ENCODE results near the gene GPC5. TPM values are rescaled to one million over a fixed set of nuclear protein-coding genes. Genes with fewer than 3 reads are reported as not detected.

Gene GPC5
- polyA plus RNA-seq, 1 experiment, result not detected

DNA sequence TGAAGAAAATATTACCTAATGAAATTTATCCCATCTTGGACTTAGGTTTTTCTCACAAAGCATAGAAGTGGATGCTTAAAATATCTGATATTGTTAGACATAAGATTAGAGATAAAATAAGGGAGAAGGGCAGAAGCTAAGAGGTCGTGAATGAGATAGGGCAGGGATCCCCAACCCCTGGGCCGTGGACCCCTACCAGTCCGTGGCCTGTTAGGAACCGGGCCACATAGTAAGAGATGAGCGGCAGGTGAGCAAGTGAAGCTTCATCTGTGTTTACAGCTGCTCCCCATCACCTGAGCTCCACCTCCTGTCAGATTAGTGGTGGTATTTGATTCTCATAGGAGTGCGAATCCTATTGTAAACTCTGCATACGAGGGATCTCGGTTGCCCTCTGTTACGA, 202.9 kb downstream of the GPC5 start:
- Histone ChIP-seq H3K27me3 (ENCODE audit: control insufficient read depth, insufficient read depth, low read length) (no peaks in the 10 kb centered on the region), H3K36me3 (ENCODE audit: control insufficient read depth, insufficient read depth, low read length) (no peaks in the 10 kb centered on the region), H3K4me3 (ENCODE audit: low read depth, low read length) (no peak overlapping the region)
- POLR2A ChIA-PET, result no interaction called here
- CTCF ChIA-PET, result interaction anchor here (1.2 kb wide), 1 partner anchor 213 kb away, joined by 3 read pairs; no protein-coding TSS in a partner anchor
- TF ChIP-seq, protein P1, sequence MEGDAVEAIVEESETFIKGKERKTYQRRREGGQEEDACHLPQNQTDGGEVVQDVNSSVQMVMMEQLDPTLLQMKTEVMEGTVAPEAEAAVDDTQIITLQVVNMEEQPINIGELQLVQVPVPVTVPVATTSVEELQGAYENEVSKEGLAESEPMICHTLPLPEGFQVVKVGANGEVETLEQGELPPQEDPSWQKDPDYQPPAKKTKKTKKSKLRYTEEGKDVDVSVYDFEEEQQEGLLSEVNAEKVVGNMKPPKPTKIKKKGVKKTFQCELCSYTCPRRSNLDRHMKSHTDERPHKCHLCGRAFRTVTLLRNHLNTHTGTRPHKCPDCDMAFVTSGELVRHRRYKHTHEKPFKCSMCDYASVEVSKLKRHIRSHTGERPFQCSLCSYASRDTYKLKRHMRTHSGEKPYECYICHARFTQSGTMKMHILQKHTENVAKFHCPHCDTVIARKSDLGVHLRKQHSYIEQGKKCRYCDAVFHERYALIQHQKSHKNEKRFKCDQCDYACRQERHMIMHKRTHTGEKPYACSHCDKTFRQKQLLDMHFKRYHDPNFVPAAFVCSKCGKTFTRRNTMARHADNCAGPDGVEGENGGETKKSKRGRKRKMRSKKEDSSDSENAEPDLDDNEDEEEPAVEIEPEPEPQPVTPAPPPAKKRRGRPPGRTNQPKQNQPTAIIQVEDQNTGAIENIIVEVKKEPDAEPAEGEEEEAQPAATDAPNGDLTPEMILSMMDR (IDR thresholded peaks at IDR 0.05; ENCODE audit: insufficient read depth, low read depth, low read length), result no peak
- DNase-seq (ENCODE audit: low read depth), result no peak

DNA sequence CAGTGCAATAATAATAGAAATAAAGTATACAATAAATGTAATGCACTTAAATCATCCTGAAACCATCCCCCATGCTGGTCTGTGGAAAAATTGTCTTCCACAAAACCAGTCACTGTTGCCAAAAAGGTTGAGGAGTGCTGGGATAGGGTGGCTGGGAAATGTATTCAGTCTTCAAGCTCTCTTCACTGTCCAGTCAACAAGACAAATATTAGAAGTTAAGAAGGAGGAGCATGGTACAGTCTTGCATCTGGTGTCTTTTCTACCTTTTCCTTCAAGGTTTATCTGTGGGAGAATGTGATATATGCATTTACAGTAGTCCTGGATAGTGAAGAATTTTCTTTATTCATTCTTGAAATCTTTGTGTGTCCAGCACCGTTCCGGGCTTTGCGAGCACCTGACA, 203.4 kb downstream of the GPC5 start:
- H3K4me3 ChIP-seq (ENCODE audit: low read depth, low read length), result no peak overlapping the region
- ChIA-PET CTCF (interaction anchor here (1.2 kb wide), 1 partner anchor 213 kb away, joined by 3 read pairs; no protein-coding TSS in a partner anchor), POLR2A (no interaction called here)
- no peaks in the 10 kb centered on the region for H3K36me3 ChIP-seq (ENCODE audit: control insufficient read depth, insufficient read depth, low read length)
- TF ChIP-seq, protein P1 (IDR thresholded peaks at IDR 0.05; ENCODE audit: insufficient read depth, low read depth, low read length), result no peak
- no peaks in the 10 kb centered on the region for H3K27me3 ChIP-seq (ENCODE audit: control insufficient read depth, insufficient read depth, low read length)
- no peak for DNase-seq (ENCODE audit: low read depth)

DNA sequence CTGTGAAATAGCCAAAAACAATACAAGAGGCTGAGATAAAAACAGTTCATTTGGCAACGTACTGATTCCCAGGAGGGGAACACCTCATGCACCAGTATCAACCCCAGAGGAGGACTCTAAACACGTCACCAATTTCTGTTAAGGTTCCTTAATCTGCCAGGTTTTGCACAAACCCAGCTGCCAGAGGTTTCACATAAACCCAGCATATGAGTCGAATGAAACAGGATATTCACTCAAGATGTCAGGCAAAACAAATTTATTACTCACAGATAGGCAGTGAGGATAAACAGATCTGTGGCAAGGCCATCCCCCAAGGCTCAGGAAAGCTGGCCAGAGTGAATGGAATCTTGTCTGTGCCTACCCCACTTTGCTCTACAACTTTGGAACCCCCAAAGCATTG, 210.9 kb downstream of the GPC5 start:
- CTCF ChIA-PET, result interaction anchor here (1.1 kb wide), 1 partner anchor 15 kb away, joined by 3 read pairs; no protein-coding TSS in a partner anchor
- TF ChIP-seq, protein P1 (IDR thresholded peaks at IDR 0.05; ENCODE audit: insufficient read depth, low read depth, low read length), result no peak
- Histone ChIP-seq H3K27me3 (ENCODE audit: control insufficient read depth, insufficient read depth, low read length) (no peaks in the 10 kb centered on the region), H3K36me3 (ENCODE audit: control insufficient read depth, insufficient read depth, low read length) (no peaks in the 10 kb centered on the region), H3K4me3 (ENCODE audit: low read depth, low read length) (no peak overlapping the region)
- POLR2A ChIA-PET, result no interaction called here
- no peak for DNase-seq (ENCODE audit: low read depth)

DNA sequence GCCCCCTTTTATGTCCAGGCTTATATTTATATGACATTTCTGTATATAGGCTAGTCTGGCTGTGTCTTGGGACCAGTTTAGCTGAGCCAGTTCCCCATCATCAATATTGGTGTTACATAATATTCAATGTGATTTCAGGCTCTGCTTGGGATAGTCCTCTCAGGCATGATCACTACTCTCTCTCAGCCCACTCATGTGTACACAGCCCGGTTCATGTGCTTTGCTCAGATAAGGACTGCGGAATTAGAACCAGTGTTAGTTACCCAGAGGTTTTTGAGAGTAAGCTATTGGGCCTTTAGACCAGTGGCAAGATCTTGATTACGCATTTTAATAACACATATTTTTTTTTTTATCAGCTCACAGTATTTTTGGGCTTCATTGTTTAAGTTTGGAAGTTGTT, 219.9 kb downstream of the GPC5 start:
- ChIA-PET POLR2A (no interaction called here), CTCF (no interaction called here)
- TF ChIP-seq, protein P1 (IDR thresholded peaks at IDR 0.05; ENCODE audit: insufficient read depth, low read depth, low read length), result no peak
- H3K4me3 ChIP-seq (ENCODE audit: low read depth, low read length), result no peak overlapping the region
- DNase-seq (ENCODE audit: low read depth), result no peak
- no peaks in the 10 kb centered on the region for H3K27me3 ChIP-seq (ENCODE audit: control insufficient read depth, insufficient read depth, low read length)
- H3K36me3 ChIP-seq (ENCODE audit: control insufficient read depth, insufficient read depth, low read length), result no peaks in the 10 kb centered on the region

DNA sequence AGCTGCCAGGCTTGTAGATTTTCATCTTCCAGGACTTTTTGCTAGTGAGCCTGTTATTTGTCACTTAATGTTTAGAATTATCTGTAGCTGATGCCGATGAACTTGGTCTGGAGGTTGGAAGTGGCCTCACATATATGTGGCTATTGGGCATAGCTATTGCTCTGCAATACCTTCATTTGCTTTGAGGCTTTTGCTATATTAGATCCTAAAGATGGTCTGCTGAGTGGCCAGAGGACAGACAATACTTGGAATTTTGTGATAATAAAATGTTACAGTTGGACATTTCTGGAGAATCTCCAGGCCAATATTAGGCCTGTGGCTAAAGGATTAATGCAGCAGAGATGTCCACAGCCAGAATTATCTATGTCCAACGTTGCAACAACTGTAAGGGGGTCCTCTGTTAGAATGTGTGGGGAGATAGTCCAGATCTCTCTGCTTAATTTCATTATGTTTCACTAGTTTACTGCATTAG, 222.3 kb downstream of the GPC5 start:
- H3K4me3 ChIP-seq (ENCODE audit: low read depth, low read length), result no peak overlapping the region
- POLR2A ChIA-PET, result no interaction called here
- no peaks in the 10 kb centered on the region for H3K27me3 ChIP-seq (ENCODE audit: control insufficient read depth, insufficient read depth, low read length)
- DNase-seq (ENCODE audit: low read depth), result no peak
- H3K36me3 ChIP-seq (ENCODE audit: control insufficient read depth, insufficient read depth, low read length), result no peaks in the 10 kb centered on the region
- TF ChIP-seq, protein P1 (IDR thresholded peaks at IDR 0.05; ENCODE audit: insufficient read depth, low read depth, low read length), result no peak
- CTCF ChIA-PET, result interaction anchor here (1.0 kb wide), 1 partner anchor 8 kb away, joined by 3 read pairs; no protein-coding TSS in a partner anchor
